ENCODE measurements around the gene SLC35B3.
"Not testable (repeated sequence)": the region's sequence is repeated elsewhere in the genome, so short reads cannot be mapped to it uniquely, and the experiment has no call there.

The SLC35B3 gene

GRCh38 chr6:8414844-8415243 is 20.5 kb downstream of the SLC35B3 start:
- no peak for DNase-seq (ENCODE audit: low spot score)

GRCh38 chr6:8405946-8406345 is 29.4 kb downstream of the SLC35B3 start:
- not testable (repeated sequence) for DNase-seq (ENCODE audit: low spot score)

GRCh38 chr6:8402546-8402945 is 32.8 kb downstream of the SLC35B3 start:
- DNase-seq (ENCODE audit: low spot score), result no peak

DNA sequence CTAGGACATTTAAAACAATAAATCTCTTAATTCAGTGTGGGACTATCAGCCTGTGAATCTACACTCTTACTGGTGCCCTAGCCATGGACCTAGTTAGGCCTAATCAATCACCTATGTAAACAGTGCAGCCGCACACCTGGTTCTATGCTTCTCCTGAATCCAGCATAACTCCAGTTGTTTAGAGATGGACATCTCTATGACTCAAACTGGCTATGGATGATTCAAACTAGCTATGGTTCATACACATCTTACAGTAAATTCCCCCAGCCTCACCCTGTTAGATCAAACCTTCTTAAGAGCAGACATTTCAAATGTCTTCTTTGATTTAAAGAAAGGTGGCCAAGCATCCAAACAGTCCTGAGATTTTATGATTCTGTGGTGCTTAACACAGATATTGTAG is 34.7 kb downstream of the SLC35B3 start:
- no peak for DNase-seq (ENCODE audit: low spot score)

DNA sequence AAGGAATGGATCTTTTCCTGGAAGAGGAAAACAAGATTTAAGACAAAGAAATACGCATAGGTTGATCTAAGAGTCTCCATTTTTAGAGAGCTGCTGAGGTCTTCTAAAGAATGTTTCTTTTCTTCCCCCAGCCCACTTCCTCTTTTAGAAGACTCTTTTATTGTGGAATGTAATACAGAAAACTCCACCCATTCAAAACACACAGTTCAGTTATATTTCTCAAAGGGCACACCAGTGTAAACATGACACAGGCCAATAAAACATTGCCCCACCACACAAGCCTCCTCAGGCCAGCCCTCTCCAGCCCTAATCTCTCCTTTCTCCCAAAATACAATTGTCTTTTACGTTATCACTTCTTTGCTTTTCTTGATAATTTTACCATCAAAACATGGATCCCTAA is 42.8 kb downstream of the SLC35B3 start:
- no peak for DNase-seq (ENCODE audit: low spot score)

DNA sequence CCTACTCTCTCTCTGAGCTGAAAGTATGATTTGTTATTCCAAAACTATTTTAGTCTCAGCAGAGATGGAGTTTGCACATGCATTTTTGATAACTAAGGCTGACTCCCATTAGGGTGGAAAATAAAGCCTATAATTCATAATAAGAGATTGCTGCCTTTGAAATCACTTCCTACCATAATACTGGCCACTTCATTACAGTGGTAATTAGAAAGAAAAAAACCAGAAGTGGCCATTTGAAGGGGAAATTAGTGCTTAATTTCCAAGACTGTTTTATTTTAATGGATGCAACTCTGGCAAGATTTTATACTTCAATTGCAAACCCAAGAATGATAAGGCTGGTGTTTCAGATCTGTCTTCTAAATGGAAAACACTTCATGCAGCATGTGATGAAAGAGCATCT is 43.4 kb downstream of the SLC35B3 start:
- no peak for DNase-seq (ENCODE audit: low spot score)

GRCh38 chr6:8389036-8389818 is 46.1 kb downstream of the SLC35B3 start:
- no peak for DNase-seq (ENCODE audit: low spot score)

DNA sequence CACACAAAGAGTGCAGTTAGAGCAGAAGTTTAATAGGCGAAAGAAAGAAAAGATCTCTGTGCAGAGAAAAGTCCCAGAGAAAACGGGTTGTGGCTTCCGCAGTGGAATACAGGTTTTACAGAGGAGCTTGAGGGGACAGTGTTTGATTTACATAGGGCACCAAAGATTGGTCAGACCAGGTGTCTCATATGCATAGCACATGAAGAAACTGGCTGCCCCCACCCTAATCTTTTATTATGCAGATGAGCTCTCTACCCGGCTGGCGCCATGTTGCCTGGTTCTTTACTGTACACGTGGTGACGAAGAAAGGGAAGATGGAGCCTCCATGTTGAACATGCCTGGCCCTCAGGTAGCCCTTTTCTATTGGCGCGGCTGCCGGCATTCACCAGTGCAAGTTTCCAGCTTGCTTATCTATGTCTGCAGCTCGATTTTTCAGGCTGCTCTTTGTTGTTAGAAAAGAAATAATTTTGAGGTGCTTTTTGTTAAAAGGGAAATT is 47.4 kb downstream of the SLC35B3 start:
- DNase-seq (ENCODE audit: low spot score), result no peak

DNA sequence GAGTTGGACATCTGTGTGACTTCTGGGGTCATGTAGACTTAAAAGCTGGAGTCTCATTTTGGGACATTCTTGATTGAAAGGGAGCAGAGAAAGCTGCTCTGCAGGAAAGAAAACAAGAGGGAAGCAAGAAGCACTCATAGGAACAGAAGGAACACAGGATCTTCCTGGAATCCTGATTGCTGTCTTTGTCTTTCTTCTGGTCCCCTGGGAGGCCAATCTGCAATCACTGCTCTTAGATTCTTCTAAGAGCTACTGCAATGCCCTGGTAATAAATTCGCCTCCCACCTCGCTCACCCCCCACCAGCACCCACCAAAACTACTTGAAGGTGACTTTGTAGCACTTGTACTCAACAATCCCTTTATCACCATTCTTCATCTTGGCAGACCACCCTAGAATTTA is 51.8 kb downstream of the SLC35B3 start:
- DNase-seq (ENCODE audit: low spot score), result no peak

GRCh38 chr6:8382434-8382833 is 52.9 kb downstream of the SLC35B3 start:
- DNase-seq (ENCODE audit: low spot score), result no peak

DNA sequence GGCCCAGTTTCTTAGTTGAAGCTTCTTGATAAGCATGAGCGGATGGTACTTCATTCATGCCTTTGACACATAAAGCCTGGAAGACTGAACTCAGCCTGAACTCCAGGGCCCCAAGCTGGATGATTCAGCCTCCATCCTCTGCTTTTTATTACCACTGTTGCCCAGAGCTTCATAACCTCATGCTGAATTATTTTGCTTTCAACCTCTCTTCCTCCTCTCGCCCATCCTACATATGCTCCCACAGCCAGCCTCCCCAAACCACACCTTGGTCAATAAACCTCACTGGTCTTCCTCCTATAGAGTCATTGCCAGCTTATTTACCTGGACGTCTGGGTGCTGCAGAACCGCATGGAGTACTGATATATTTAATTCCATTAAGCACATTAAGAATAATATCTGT is 59.4 kb downstream of the SLC35B3 start:
- DNase-seq (ENCODE audit: low spot score), result no peak
